ENCODE measurements around the gene HDGFL2. TPM values are rescaled to one million over a fixed set of nuclear protein-coding genes. Genes with fewer than 3 reads are reported as not detected.

The HDGFL2 gene
- 64.4 and 64.8 TPM in 2 replicates for total RNA-seq

DNA sequence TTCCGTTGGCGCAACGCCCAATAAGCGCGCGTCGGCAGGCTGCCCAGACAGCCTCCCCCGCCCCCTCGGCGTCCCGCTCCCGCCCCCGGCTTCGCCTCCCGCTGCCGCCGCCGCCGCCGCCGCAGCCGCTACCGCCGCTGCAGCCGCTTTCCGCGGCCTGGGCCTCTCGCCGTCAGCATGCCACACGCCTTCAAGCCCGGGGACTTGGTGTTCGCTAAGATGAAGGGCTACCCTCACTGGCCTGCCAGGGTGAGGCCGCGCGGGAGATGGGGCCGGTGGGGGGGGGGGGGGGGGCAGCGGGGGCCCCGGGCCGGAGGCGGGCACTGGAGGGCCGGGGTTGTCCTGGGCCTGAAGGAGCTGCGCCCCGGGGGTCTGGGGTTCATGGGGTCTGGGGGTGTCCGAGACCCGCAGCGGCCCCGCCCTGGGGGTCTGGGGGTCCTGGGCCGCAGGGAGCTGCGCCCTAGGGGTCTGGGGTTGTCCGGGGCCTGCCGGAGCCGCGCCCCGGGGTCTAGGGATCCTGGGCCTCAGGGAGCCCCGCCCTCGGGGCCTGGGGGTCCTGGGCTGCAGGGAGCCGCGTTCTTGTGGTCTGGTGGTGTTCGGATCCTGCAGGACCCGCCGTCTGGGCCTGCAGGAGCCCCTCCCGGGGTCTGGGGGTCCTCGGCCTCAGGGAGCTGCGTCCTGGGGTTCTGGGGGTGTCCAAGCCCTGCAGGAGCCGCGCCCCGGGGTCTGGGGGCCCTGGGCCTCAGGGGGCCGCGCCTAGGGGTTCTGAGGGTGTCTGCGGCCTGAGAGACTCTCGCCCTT lies at the start of gene HDGFL2:
HDGFL2 (plus strand) TSS at position 124 of the 801 bp plus-strand sequence; CDS start at position 178, 54 bp downstream.

DNA sequence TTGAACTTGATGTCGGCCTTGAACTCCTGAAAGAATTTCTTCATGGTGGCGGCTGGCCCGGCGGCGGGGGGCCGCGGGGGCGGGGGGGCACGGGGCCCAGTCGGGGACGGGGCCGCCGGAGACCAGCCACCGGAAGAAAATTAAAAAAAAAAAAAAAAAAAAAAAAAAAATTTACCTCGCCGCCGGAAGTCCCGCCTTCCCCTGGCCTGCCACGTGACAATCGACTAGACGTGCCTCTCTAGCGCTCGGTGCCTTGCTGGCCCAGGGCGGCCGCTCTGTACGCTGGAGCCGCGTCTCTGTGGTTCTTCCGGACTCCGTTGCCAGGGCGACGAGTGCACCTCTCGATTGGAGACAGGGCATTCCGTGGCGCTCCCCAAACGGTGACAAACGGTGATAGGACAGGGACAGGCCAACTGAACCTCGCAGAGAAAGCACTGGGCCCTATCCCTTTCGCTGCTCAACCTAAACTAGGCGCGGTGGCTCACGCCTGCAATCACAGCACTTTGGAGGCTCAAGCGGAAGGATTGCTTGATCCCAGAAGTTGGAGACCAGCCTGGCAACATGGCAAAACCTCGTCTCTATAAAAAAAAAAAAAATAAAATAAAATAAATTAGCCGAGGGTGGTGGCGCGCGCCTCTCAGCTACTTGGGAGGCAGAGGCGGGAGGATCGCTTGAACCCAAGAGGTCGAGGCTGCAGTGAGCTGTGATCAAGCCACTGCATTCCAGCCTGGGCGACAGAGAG lies 14.3 kb upstream of the HDGFL2 start, which contains the start of gene UBXN6:
UBXN6 (minus strand) TSS at position 141 of the 742 bp plus-strand sequence; CDS start at position 44, 97 bp downstream.

DNA sequence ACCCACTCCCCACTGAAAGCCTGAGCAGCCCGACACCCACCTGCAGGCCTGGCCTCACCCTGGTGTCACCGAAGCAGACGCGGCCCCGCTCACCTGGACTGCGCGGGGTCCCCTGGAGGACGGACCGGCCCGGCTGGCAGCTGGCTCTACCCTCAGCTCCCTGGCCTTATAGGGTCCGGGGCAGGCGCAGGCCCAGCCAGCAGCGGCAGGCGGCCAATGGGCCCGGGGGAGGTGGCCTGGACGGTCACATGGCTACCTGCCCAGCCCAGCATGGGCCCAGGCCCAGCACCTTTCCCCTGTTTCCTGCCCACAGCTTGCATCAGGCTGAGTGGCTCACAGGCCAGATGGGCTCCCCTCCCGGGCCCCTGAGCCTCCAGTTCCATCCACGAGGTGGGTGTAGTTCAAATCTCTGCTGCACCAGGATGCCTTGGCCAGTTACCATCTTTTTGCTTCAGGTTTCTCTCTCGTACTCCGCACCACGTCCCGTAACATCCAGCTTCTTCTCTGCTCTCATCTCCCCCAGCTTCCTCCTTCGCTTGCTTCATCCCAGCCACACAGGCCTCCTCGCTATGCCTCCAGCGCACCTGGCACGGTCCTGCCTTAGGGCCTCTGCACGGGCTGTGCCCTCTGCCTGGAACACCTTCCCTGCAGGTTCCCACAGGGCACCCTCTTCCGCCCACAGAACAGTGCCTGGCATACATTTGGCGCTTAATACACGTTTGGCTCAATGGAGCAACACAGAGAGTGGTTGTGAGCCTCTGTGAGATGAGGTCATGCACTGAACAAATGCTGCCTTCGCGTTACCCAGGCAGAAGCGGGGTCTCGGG lies 46.5 kb downstream of the HDGFL2 start, which contains the start of gene PLIN4:
PLIN4 (minus strand) TSS at position 142 of the 827 bp plus-strand sequence. CDS start 214 bp downstream, outside the sequence.

DNA sequence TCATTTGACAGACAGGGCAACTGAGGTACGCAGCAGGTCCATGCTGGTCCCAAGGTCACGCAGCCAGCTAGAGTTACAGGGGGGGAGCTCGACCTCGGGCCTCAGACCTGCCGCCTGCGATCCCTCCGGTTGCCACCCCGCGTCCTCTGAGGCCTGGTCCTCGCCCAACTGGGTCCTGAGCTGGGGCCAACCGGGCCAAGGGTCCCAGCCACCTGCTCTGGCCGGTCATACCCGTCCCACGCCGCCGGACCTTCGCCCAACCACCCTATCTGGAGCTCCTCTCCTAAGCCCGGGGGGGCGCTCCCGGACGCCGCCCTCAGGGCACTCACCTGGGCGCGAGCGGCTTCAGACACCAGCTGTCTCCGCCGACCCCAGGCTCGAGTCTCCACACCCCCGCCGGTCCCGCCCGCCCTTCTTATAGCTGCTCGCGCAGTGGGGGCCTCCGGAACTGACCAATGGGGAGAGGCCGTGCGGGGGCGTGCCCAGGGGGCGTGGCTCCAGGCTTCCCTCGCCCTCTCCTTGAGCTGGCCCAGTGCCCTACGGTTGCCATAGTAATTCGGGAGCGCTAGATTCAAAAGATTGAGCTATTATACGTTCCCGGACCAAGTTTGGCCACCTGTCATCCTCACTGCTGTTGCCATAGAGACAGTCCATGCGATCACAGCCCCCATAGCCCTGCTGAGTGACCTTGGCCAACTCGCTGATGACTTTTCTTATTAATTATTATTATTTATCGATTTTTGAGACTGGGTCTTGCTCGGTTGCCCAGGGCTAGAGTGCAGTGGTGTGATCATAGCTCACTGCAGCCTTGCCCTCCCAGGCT lies 63.0 kb downstream of the HDGFL2 start, which contains the start of gene PLIN5:
PLIN5 (minus strand) TSS at position 389 of the 823 bp plus-strand sequence. CDS start 1,150 bp downstream, outside the sequence.

DNA sequence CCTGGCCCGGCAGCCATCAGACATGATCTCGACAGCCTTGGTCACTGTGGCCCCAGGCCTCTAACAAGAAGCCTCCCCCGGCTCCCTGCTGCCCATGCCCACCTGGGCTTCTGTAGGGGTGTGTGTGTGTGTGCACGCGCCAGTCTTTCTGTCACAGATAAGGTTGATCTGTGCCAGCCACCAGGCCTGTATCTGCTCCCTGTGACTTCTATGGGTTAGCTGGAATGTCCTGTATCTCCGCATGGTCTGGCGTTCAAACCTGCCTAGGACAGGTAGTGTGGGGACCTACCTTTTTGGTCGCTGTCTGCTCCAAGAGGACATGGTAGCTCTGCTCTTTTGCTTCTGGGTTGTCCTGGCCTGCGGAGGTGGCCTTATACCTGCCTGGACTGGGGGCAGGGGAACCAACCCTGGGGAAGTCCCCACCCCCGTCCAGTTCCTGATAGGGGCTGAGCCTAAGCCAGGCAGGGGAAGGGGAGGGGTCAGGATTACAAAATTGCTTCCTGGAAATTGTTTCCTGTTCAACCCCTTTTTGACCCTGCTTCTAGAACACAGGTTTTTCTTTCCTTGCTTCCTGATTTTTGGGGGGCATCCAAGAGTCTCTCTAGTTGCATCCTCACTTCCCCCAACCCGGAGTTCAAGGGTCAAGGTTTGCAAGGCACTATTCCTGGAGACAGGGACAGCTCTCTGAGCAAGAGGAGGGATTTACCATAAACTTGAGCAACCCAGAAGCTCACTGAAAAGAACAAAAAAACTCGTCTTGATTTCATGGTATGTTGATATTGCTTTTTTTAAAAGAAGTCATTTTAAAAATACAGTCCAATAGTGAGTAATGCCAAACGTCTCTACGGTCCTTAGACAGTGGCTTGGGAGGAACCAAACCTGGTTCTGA lies 67.8 kb downstream of the HDGFL2 start, which contains the start of gene LRG1:
LRG1 (minus strand) TSS at position 344 of the 889 bp plus-strand sequence; CDS start at position 321, 23 bp downstream.

Other genes with a start within 250 kb of the HDGFL2 start
- 0.83 TPM in 1 of 2 replicates, not detected in the other for gene EBI3, start 242.8 kb upstream of the HDGFL2 start, total RNA-seq
- gene YJU2, start 225.2 kb upstream of the HDGFL2 start, total RNA-seq: 12.1 and 20.2 TPM in 2 replicates
- not detected in 2 replicates for gene SHD, start 193.0 kb upstream of the HDGFL2 start, total RNA-seq
- gene TMIGD2, start 169.9 kb upstream of the HDGFL2 start, total RNA-seq: not detected in 2 replicates
- gene FSD1, start 167.7 kb upstream of the HDGFL2 start, total RNA-seq: 12.9 and 19.2 TPM in 2 replicates
- 5.1 and 5.5 TPM in 2 replicates for gene STAP2, start 133.5 kb upstream of the HDGFL2 start, total RNA-seq
- 4.5 and 7.6 TPM in 2 replicates for gene MPND, start 128.7 kb upstream of the HDGFL2 start, total RNA-seq
- 50.9 and 51.3 TPM in 2 replicates for gene SH3GL1, start 71.8 kb upstream of the HDGFL2 start, total RNA-seq
- 7.9 and 10.9 TPM in 2 replicates for gene CHAF1A, start 69.7 kb upstream of the HDGFL2 start, total RNA-seq
- gene UBXN6, start 14.5 kb upstream of the HDGFL2 start, total RNA-seq: 91.8 and 131 TPM in 2 replicates
- 0.73 and 8.9 TPM in 2 replicates for gene PLIN4, start 46.2 kb downstream of the HDGFL2 start, total RNA-seq
- gene PLIN5, start 62.9 kb downstream of the HDGFL2 start, total RNA-seq: not detected in 2 replicates
- gene LRG1, start 67.7 kb downstream of the HDGFL2 start, total RNA-seq: not detected in 2 replicates
- gene SEMA6B, start 87.4 kb downstream of the HDGFL2 start, total RNA-seq: 0.29 and 0.50 TPM in 2 replicates
- gene TNFAIP8L1, start 167.2 kb downstream of the HDGFL2 start, total RNA-seq: 2.0 and 5.1 TPM in 2 replicates
- 175 and 218 TPM in 2 replicates for gene MYDGF, start 198.0 kb downstream of the HDGFL2 start, total RNA-seq

Measured in smooth muscle cell of trachea (primary cell).